Activated CD4-positive, CD25-positive, alpha-beta regulatory T cell (primary cell): ENCODE data around the gene ARMC8.
A peak's percentile ranks its signal among the peaks of the same experiment; 100 is the strongest.
"Not testable (repeated sequence)": the region's sequence is repeated elsewhere in the genome, so short reads cannot be mapped to it uniquely, and the experiment has no call there.

Source experiments
- DNase-seq, 4 experiments: peaks; one replicate each; lab custom pipeline; 2025; lab: John Stamatoyannopoulos, UW

Gene ARMC8

DNA sequence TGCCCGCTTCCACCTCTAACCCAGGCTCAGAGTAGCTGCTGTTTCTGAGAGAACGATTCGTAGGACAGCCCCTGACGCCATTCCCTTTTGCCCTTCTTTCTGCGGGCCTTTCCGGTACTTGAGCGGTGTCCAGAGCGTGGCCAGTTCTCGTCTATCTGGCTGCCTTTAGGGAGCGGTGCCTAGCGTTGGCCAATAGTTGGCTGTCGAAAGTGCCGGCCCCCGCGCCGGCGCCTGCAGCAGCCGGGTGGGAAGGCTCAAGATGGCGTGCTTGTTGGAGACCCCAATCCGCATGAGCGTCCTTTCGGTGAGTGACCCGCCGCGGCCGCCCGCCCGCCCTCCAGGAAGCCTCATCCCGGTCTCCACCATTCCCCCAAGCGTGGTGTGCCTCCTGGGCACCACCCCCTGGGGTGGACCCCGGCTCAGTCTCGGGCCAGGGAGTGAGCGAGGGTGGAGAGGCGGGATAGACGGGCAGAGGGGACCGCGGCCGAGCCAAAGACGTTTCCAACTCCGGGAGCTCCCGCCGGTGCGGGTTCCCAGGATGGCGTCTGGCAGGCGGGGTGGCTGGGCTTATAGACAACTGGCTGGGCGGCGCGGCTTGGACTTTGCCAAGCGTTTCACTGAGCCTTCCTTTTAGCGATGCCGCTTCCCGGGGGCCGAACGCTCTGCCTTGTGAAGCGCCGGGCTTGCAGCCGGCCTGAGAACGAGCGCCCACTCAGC, at the start of gene ARMC8:
TSS of gene ARMC8 (plus strand) at position 6 of the 717 bp plus-strand sequence. CDS start at position 260, 254 bp downstream.
- DNase-seq, result peak in 2 of 4 experiments; percentile 33 to 45

- no peak for DNase-seq
These were observed 49.2 kb upstream of the ARMC8 start for GRCh38 chr3:138137861-138138260.

DNA sequence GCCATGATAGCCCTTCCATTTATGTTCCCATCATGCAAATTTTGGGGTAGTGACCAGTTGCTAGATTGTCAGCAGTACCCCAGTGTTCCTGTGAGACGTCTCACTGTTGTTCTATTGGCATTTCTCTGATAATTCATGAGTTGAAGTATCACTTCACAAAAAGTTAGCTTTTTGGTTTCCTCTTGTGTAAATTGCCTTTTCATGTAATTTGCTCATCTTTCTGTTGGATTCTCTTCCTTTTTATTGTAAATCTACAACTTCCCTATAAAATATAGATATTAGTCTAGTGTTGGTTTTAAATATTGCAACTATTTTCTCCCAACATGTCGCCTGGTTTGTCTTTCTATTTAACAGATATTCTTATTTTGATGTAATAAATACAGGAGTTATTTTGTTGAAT, 47.4 kb upstream of the ARMC8 start:
- no peak for DNase-seq

GRCh38 chr3:138140940-138141339, 46.2 kb upstream of the ARMC8 start:
- no peak for DNase-seq

- not testable (repeated sequence) for DNase-seq
These were observed 44.9 kb upstream of the ARMC8 start for GRCh38 chr3:138142181-138142580.

GRCh38 chr3:138148503-138148902, 38.6 kb upstream of the ARMC8 start:
- no peak for DNase-seq

DNA sequence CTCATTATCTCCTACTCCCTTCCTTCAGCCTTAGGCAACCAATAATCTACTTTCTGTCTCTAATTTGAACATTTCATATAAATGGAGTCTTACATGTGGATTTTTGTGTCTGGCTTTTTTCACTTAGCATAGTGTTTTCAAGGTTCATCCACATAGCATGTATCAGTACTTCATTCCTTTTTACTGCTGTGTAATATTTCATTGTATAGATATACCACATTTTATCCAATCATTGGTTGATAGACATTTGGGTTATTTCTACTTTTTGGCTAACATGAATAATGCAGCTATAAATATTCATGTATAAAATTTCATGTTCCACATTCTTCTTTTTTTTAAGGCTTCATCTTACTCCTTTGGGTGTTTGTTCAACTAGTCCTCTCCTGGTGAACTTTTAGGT, 32.6 kb upstream of the ARMC8 start:
- DNase-seq, result no peak

DNA sequence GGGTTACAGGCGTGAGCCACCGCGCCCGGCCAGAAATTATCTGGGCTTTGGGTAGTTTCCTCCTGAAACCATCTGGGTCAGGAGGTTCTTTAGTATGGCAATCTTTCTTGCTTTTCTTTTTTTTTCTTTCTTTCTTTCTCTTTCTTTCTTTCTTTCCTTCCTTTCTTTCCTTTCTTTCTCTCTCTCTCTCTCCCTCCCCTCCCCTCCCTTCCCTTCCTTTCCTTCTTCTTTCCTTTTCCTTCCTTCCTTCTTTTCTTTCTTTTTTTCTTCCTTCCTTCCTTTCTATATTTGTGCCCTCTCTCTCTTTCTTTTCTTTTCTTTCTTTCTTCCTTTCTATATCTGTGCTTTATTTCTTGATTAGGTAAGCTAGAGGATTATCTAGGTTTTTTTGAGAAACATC, 29.4 kb upstream of the ARMC8 start:
- DNase-seq, result no peak

- no peak for DNase-seq
These were observed 22.0 kb upstream of the ARMC8 start for GRCh38 chr3:138165061-138165460.

DNA sequence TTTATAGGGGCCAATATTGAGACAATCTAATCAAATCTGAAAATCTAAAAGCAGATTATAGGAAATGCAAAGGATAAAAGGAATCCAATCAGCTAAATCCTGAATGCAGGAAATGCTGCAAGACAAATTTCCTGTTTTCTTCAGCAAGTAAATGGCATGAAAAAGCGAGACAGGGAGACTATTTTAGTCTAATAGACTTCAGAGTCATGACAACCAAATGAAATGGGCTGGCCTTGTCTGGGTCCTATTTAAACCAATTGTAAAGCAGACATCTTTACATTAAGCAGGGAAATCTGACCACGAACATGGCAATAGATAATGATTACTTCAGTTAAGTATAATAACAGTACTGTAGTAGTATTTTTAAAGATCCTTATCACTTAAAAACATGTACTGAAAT, 14.5 kb upstream of the ARMC8 start:
- DNase-seq, result no peak

- DNase-seq, result no peak
These were observed 13.2 kb upstream of the ARMC8 start for GRCh38 chr3:138173769-138174420.

DNA sequence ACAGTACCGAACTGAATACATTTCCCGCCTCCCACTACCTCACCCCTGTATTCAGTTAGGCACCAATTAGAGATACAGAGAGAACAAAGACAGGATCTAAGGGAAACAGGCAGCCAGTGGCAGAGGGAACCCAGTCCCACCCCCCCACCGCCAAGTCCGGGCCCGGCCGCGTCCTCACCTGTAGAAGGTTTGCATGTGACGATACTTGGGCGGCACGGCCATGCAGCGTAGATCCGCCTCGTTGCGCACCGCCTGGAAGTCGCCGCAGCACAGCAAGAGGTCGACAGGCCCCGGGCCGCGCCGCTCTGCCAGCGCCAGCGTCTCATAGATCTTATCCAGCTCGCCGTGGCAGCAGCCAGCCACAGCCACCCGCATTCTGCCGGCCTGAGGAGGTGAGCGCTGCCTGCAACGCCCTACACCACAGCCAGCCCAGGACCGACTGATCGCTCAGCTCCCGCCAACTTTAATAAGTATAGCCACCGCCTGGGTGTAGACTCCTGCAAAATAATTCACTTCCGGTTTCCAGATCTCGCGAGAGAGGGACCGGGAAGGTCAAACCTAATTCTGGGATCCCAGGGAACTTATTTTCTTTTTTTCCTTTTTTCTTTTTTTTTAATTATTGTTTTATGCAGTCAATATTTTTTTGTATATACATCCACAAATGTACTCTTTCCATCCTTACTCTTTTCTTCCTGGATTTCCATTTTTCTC, 12.5 kb upstream of the ARMC8 start, which contains the start of gene DBR1:
TSS of gene DBR1 (minus strand) at position 501 of the 711 bp plus-strand sequence. CDS start at position 375, 126 bp downstream.
- peak; percentile 41 to 69 (median 59) for DNase-seq

DNA sequence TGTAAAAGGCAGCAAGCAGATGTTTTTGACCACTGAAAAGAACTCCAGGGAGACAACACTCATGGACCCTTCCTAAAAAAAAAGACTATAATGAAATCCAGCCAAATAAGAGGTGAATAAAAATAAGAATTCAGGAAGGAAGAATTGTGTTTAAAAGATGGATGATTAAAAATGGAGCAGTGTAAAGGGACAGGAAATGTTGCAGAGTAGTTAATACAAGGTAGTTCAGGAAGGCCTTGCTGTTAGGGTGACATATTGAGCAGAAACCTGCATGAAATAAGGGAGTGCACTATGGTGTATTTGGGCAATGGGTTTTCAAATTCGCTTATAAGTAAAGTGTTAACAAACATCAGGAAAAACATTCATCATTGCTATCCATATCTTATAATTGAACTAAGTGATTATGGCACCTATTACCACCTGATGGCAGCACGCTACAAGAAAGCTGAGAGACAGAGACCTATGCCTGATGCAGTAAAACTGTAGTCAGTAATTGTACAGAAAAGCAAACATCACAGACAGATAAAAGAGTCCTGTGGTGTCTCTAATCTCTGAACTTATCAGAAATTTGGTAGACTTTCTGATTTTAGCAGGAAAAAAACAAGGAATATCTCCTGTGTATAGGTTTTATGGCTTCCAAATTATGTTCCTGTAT, 6.6 kb upstream of the ARMC8 start:
- DNase-seq, result peak in 1 of 4 experiments; percentile 9

- no peak for DNase-seq
These were observed 2.1 kb upstream of the ARMC8 start for GRCh38 chr3:138184994-138185393.

DNA sequence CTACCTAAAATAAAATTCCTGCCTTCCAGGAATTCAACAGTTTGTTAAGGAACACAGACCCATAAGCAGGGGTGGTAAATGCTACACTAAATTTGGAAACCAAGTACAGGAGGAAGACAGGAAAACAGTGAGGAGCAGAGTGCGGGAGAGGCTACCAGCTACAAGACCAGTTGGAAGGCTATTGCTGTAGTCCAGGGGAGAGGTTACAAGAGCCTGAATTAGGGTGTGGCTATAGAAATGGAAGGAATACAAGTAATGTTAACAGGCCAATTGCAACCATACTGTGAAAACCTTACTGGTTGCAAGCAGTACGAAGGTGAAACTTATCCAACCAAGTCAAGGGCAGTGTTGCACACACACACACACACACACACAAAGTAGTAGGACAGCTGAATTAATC, 880 bp upstream of the ARMC8 start:
- no peak for DNase-seq

DNA sequence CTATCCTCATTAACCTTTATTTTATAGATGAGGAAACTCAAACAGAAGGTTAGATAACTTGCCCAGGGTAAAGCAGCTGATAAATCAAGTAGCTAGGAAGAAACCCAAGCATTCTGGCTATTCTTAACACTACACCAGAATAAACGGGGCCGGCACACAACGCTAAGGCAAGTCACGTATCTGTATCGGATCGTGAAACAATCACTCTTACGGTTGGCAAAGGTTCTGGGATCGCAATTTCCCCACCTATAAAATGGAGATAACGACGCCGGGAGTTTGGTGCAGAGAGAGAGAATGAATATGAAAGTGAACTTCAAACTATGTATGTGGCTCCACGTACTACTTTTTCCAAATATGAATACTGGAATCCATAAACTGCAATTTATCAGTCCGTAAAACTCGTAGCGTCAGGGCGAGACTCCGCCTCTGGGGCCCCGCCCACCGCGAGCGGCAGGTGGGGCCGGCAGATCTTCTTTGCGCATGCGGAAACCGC, 252 bp upstream of the ARMC8 start:
- peak; percentile 72 to 84 (median 78) for DNase-seq

GRCh38 chr3:138188013-138188730, 1.1 kb downstream of the ARMC8 start:
- DNase-seq, result peak in 1 of 4 experiments; percentile 19

- no peak for DNase-seq
These were observed 8.4 kb downstream of the ARMC8 start for GRCh38 chr3:138195481-138195880.

DNA sequence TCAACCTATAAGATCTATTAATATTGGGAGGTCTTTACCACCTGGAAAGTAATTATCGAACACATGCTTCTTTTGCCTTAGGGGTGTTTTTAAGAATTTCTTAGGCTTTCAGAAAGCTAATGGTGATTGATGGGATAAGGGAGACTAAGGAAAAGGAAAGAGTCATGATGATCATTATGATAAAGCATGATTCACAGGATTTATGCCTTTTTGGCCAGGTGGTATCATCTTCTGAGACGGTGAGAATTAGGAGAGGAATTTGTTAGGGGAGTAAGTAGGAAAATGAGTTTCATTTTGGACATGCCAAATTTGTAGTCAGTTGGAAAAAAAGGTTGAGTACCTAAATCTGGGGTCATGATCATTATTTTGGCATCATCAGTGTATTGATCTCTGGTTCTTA, 8.9 kb downstream of the ARMC8 start:
- no peak for DNase-seq

GRCh38 chr3:138197058-138197457, 10.0 kb downstream of the ARMC8 start:
- no peak for DNase-seq

DNA sequence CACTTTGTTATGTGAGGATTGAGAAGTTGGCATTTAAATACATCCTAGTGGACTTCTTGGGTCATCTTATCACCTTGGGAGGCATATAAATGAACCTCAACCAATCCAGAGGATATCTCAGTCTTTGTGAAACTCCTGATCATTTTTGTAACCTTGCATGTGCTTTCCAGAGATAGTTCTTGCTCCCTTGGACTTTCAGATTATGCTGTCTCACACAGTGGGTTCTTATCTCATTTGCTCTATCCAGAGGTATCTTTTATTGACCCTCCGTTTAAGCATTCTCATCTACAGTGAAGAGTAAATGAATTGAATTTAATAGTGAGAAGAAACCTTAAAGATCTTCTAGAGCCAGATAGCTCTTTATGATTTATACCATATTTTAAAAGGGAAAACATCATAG, 10.4 kb downstream of the ARMC8 start:
- DNase-seq, result no peak
